Ureter (tissue), 1 donor: ENCODE measurements around the gene B4GAT1. TPM values are rescaled to one million over a fixed set of nuclear protein-coding genes. Genes with fewer than 3 reads are reported as not detected.

ENCODE experiments used
- DNase-seq: peaks from one replicate; pipeline ENCODE4 v3.0.0-alpha.2; 2020; ENCODE audit warnings: low spot score
- total RNA-seq: library from RNA; stranded (reverse); gene quantifications from one replicate; pipeline ENCODE4 v1.2.4, GENCODE V29; 2023
- donor health status: DM: yes; HTN: yes; CAD: no.

B4GAT1 gene
- total RNA-seq, 1 donor from 2014 or later: 15.2 TPM

GRCh38 chr11:66336234-66337102, 11.0 kb downstream of the B4GAT1 start, which contains the start of gene RIN1:
TSS of gene RIN1 (minus strand) at chr11:66336434. CDS start at chr11:66336402, 32 bp downstream.
- peak; percentile 82 for DNase-seq

GRCh38 chr11:66335531-66336233, 11.7 kb downstream of the B4GAT1 start:
- no peak for DNase-seq

- DNase-seq: no peak
Measured at GRCh38 chr11:66334605-66335442, 12.6 kb downstream of the B4GAT1 start.

GRCh38 chr11:66333896-66334604, 13.4 kb downstream of the B4GAT1 start:
- DNase-seq: no peak

GRCh38 chr11:66333220-66333877, 14.1 kb downstream of the B4GAT1 start:
- no peak for DNase-seq

GRCh38 chr11:66332371-66333219, 14.8 kb downstream of the B4GAT1 start:
- DNase-seq: no peak

- DNase-seq: no peak
Measured at GRCh38 chr11:66331542-66332370, 15.7 kb downstream of the B4GAT1 start.

- DNase-seq: no peak
Measured at GRCh38 chr11:66330931-66331330, 16.5 kb downstream of the B4GAT1 start.

- no peak for DNase-seq
Measured at GRCh38 chr11:66329165-66329673, 18.2 kb downstream of the B4GAT1 start.

- DNase-seq: peak; percentile 84
Measured at GRCh38 chr11:66328302-66329144, 18.9 kb downstream of the B4GAT1 start.

- no peak for DNase-seq
Measured at GRCh38 chr11:66328031-66328301, 19.5 kb downstream of the B4GAT1 start.

- DNase-seq: no peak
Measured at GRCh38 chr11:66327171-66328030, 20.0 kb downstream of the B4GAT1 start.

GRCh38 chr11:66326261-66327111, 20.9 kb downstream of the B4GAT1 start:
- DNase-seq: peak; percentile 69

GRCh38 chr11:66325263-66325671, 22.2 kb downstream of the B4GAT1 start:
- no peak for DNase-seq

GRCh38 chr11:66324664-66325063, 22.8 kb downstream of the B4GAT1 start:
- DNase-seq: no peak

GRCh38 chr11:66323684-66324083, 23.7 kb downstream of the B4GAT1 start:
- DNase-seq: no peak
